ENCODE data around the gene NUP35.
"Not testable (repeated sequence)": the region's sequence is repeated elsewhere in the genome, so short reads cannot be mapped to it uniquely, and the experiment has no call there.

The NUP35 gene

GRCh38 chr2:183125659-183126341 lies 1.6 kb downstream of the NUP35 start:
- intact Hi-C loops (cut with DNase I) = loop anchor here (10.0 kb wide), 1 partner anchor 91 kb away; the partner anchor contains the start of gene NCKAP1
- no peak for DNase-seq

GRCh38 chr2:183126635-183127034 lies 2.4 kb downstream of the NUP35 start:
- intact Hi-C loops (cut with DNase I) = loop anchor here (10.0 kb wide), 1 partner anchor 92 kb away; the partner anchor contains the start of gene NCKAP1

GRCh38 chr2:183134016-183134415 lies 9.8 kb downstream of the NUP35 start:
- DNase-seq = no peak
- intact Hi-C loops (cut with DNase I) = no loop called here

More at GRCh38 chr2:183126635-183127034, 2.4 kb downstream of the NUP35 start:
- DNase-seq = no peak

- no peak for DNase-seq
- intact Hi-C loops (cut with DNase I) = no loop called here
These were observed 24.7 kb downstream of the NUP35 start for GRCh38 chr2:183148955-183149354.

GRCh38 chr2:183149489-183149888 lies 25.2 kb downstream of the NUP35 start:
- no peak for DNase-seq
- intact Hi-C loops (cut with DNase I) = no loop called here

GRCh38 chr2:183152280-183152679 lies 28.0 kb downstream of the NUP35 start:
- DNase-seq; intact Hi-C loops (cut with DNase I): not testable (repeated sequence)

GRCh38 chr2:183153967-183154366 lies 29.7 kb downstream of the NUP35 start:
- no peak for DNase-seq
- intact Hi-C loops (cut with DNase I) = no loop called here

- intact Hi-C loops (cut with DNase I); DNase-seq: not testable (repeated sequence)
These were observed 30.5 kb downstream of the NUP35 start for GRCh38 chr2:183154772-183155171.

- intact Hi-C loops (cut with DNase I) = no loop called here
- no peak for DNase-seq
These were observed 32.9 kb downstream of the NUP35 start for GRCh38 chr2:183157131-183157530.

GRCh38 chr2:183162362-183162761 lies 38.1 kb downstream of the NUP35 start:
- DNase-seq = no peak

GRCh38 chr2:183163821-183164649 lies 39.8 kb downstream of the NUP35 start:
- no peak for DNase-seq
- intact Hi-C loops (cut with DNase I) = no loop called here

More at GRCh38 chr2:183162362-183162761, 38.1 kb downstream of the NUP35 start:
- intact Hi-C loops (cut with DNase I) = no loop called here

- no peak for DNase-seq
- intact Hi-C loops (cut with DNase I) = no loop called here
These were observed 40.4 kb downstream of the NUP35 start for GRCh38 chr2:183164650-183165015.

GRCh38 chr2:183166210-183166609 lies 42.0 kb downstream of the NUP35 start:
- intact Hi-C loops (cut with DNase I) = no loop called here

GRCh38 chr2:183166976-183167375 lies 42.7 kb downstream of the NUP35 start:
- DNase-seq; intact Hi-C loops (cut with DNase I): not testable (repeated sequence)

More at GRCh38 chr2:183166210-183166609, 42.0 kb downstream of the NUP35 start:
- DNase-seq = no peak

- intact Hi-C loops (cut with DNase I) = no loop called here
- DNase-seq = no peak
These were observed 48.1 kb downstream of the NUP35 start for GRCh38 chr2:183172220-183172887.

- no peak for DNase-seq
- intact Hi-C loops (cut with DNase I) = no loop called here
These were observed 54.9 kb downstream of the NUP35 start for GRCh38 chr2:183179156-183179555.

- intact Hi-C loops (cut with DNase I) = no loop called here
- DNase-seq = no peak
These were observed 61.3 kb downstream of the NUP35 start for GRCh38 chr2:183185534-183185933.

- DNase-seq = no peak
- intact Hi-C loops (cut with DNase I) = no loop called here
These were observed 62.1 kb downstream of the NUP35 start for GRCh38 chr2:183186296-183186695.

GRCh38 chr2:183186766-183187165 lies 62.5 kb downstream of the NUP35 start:
- DNase-seq = no peak

GRCh38 chr2:183192343-183192742 lies 68.1 kb downstream of the NUP35 start:
- DNase-seq = no peak
- intact Hi-C loops (cut with DNase I) = no loop called here

More at GRCh38 chr2:183186766-183187165, 62.5 kb downstream of the NUP35 start:
- intact Hi-C loops (cut with DNase I) = no loop called here

- intact Hi-C loops (cut with DNase I) = no loop called here
- DNase-seq = no peak
These were observed 69.7 kb downstream of the NUP35 start for GRCh38 chr2:183193904-183194303.
